BJ (cell line): ENCODE results near the gene RNF32. TPM values are rescaled to one million over a fixed set of nuclear protein-coding genes. Genes with fewer than 3 reads are reported as not detected.
"Not testable (repeated sequence)": the region's sequence is repeated elsewhere in the genome, so short reads cannot be mapped to it uniquely, and the experiment has no call there.

ENCODE experiments used
- CTCF ChIA-PET: fragments of 350-600 bp; formaldehyde crosslinking; extraction: SDS; loops from one replicate; lab custom pipeline; 2021; ENCODE audit warnings: antibody characterized with exemption, inconsistent platforms; lab: Yijun Ruan, JAX
- POLR2A ChIA-PET: fragments of 300-600 bp; sonication (Branson Sonifier 250); formaldehyde crosslinking; extraction: SDS; loops from one replicate; lab custom pipeline; 2021; ENCODE audit warnings: antibody characterized with exemption; lab: Charles Lee
- DNase-seq: peaks from one replicate; pipeline ENCODE4 v3.0.0-alpha.2; 2011; ENCODE audit warnings: low read depth
- H3K27me3 ChIP-seq: 2 replicates; pipeline ENCODE4 v1.6.0; 2011; ENCODE audit warnings: low read length; ENCODE audit not compliant: control insufficient read depth, insufficient read depth
- H3K36me3 ChIP-seq: 2 replicates; pipeline ENCODE4 v1.5.1; 2011; ENCODE audit warnings: low read length; ENCODE audit not compliant: control insufficient read depth, insufficient read depth
- H3K4me3 ChIP-seq: 2 replicates; pipeline ENCODE4 v1.5.1; 2011; ENCODE audit warnings: low read depth, mild to moderate bottlenecking, control low read depth, low read length
- CTCF ChIP-seq: IDR thresholded peaks from 2 replicates; pipeline ENCODE4 v1.5.1; 2011; ENCODE audit warnings: low read depth, mild to moderate bottlenecking, control low read depth, inconsistent platforms, low read length, moderate library complexity; ENCODE audit not compliant: insufficient read depth
- polyA plus RNA-seq: library from polyadenylated mRNA; depleted of rRNA; stranded (reverse); fragments of >200 nt; gene quantifications from 2 replicates; pipeline ENCODE4 v1.2.3, GENCODE V29; 2011

Gene RNF32
- polyA plus RNA-seq, 1 experiment = 0.63 TPM

- H3K27me3 ChIP-seq = no peaks in the 10 kb centered on the region
- TF ChIP-seq CTCF = no peak
- no peaks in the 10 kb centered on the region for H3K36me3 ChIP-seq
- ChIA-PET POLR2A (no interaction called here), CTCF (no interaction called here)
- no peak for DNase-seq
- peak overlapping the region; percentile 89 for H3K4me3 ChIP-seq
Measured at GRCh38 chr7:156639426-156640256, 933 bp upstream of the RNF32 start.

GRCh38 chr7:156640949-156641485 lies 443 bp downstream of the RNF32 start:
- no peak for TF ChIP-seq CTCF
- H3K36me3 ChIP-seq = no peaks in the 10 kb centered on the region
- no peaks in the 10 kb centered on the region for H3K27me3 ChIP-seq
- DNase-seq = no peak
- CTCF ChIA-PET = interaction anchor here (2.1 kb wide), 1 partner anchor 9 kb away, joined by 8 read pairs; no protein-coding TSS in a partner anchor
- H3K4me3 ChIP-seq = peak overlapping the region; percentile 89
- POLR2A ChIA-PET = no interaction called here

GRCh38 chr7:156642306-156643045 lies 1.9 kb downstream of the RNF32 start:
- POLR2A ChIA-PET = no interaction called here
- Histone ChIP-seq H3K36me3 (no peaks in the 10 kb centered on the region), H3K27me3 (no peaks in the 10 kb centered on the region), H3K4me3 (no peak overlapping the region)
- no peak for TF ChIP-seq CTCF
- no peak for DNase-seq
- CTCF ChIA-PET = interaction anchor here (2.1 kb wide), 1 partner anchor 8 kb away, joined by 8 read pairs; no protein-coding TSS in a partner anchor

- POLR2A ChIA-PET, DNase-seq, H3K36me3 ChIP-seq, H3K27me3 ChIP-seq, H3K4me3 ChIP-seq: not testable (repeated sequence)
- CTCF ChIA-PET = interaction anchor here (0.7 kb wide), 1 partner anchor 10 kb away, joined by 3 read pairs; no protein-coding TSS in a partner anchor
Measured at GRCh38 chr7:156647330-156647729, 6.8 kb downstream of the RNF32 start.

- no peak for DNase-seq
- peak; percentile 57 for TF ChIP-seq CTCF
- H3K36me3 ChIP-seq = no peaks in the 10 kb centered on the region
- H3K27me3 ChIP-seq = no peaks in the 10 kb centered on the region
- H3K4me3 ChIP-seq = no peak overlapping the region
- ChIA-PET CTCF (interaction anchor here (0.9 to 2.7 kb wide), 5 partner anchors 9 to 117 kb away, joined by 6 to 8 read pairs (median 7); partner anchors contain the start of gene RNF32), POLR2A (no interaction called here)
Measured at GRCh38 chr7:156650042-156650441, 9.5 kb downstream of the RNF32 start.
